NCI-H1417 treated with DMSO at 0.1 percent for 48 hours (cell line): ENCODE measurements around the gene TKTL2.

Source experiments
- DNase-seq: peaks from one replicate; lab custom pipeline; 2025; lab: John Stamatoyannopoulos, UW

Gene TKTL2

GRCh38 chr4:163473576-163473975 lies at the start of gene TKTL2:
Gene TKTL2 (minus strand): TSS chr4:163473754. CDS start chr4:163473734, 20 bp downstream.
- no peak for DNase-seq

- no peak for DNase-seq
Observed at GRCh38 chr4:163515198-163515597, 41.6 kb upstream of the TKTL2 start.

GRCh38 chr4:163505374-163505773 lies 31.8 kb upstream of the TKTL2 start:
- no peak for DNase-seq

GRCh38 chr4:163500586-163500985 lies 27.0 kb upstream of the TKTL2 start:
- no peak for DNase-seq

- no peak for DNase-seq
Observed at GRCh38 chr4:163495900-163496299, 22.3 kb upstream of the TKTL2 start.

GRCh38 chr4:163494360-163495241 lies 21.0 kb upstream of the TKTL2 start, which contains the start of gene TMA16:
Gene TMA16 (plus strand): TSS chr4:163494690. CDS start chr4:163494802, 112 bp downstream.
- peak; percentile 51 for DNase-seq

GRCh38 chr4:163493643-163494359 lies 20.2 kb upstream of the TKTL2 start:
- DNase-seq, result no peak

- DNase-seq, result no peak
Observed at GRCh38 chr4:163492951-163493504, 19.5 kb upstream of the TKTL2 start.

GRCh38 chr4:163489929-163490328 lies 16.4 kb upstream of the TKTL2 start:
- no peak for DNase-seq

GRCh38 chr4:163486321-163486720 lies 12.8 kb upstream of the TKTL2 start:
- DNase-seq, result no peak

- no peak for DNase-seq
Observed at GRCh38 chr4:163485589-163485988, 12.0 kb upstream of the TKTL2 start.

GRCh38 chr4:163484906-163485305 lies 11.4 kb upstream of the TKTL2 start:
- DNase-seq, result no peak

- no peak for DNase-seq
Observed at GRCh38 chr4:163482190-163482589, 8.6 kb upstream of the TKTL2 start.

- no peak for DNase-seq
Observed at GRCh38 chr4:163476761-163477438, 3.3 kb upstream of the TKTL2 start.

GRCh38 chr4:163474027-163474426 lies 473 bp upstream of the TKTL2 start:
- no peak for DNase-seq

- DNase-seq, result no peak
Observed at GRCh38 chr4:163473130-163473529, 424 bp downstream of the TKTL2 start.

- DNase-seq, result no peak
Observed at GRCh38 chr4:163470391-163470790, 3.2 kb downstream of the TKTL2 start.

- DNase-seq, result no peak
Observed at GRCh38 chr4:163467082-163467770, 6.3 kb downstream of the TKTL2 start.

GRCh38 chr4:163462556-163462955 lies 11.0 kb downstream of the TKTL2 start:
- DNase-seq, result no peak

GRCh38 chr4:163448540-163449203 lies 24.9 kb downstream of the TKTL2 start:
- DNase-seq, result no peak

GRCh38 chr4:163447481-163447880 lies 26.1 kb downstream of the TKTL2 start:
- DNase-seq, result no peak
